Naive thymus-derived CD4-positive, alpha-beta T cell (primary cell): ENCODE data around the gene IRF2BP1. TPM values are rescaled to one million over a fixed set of nuclear protein-coding genes. Genes with fewer than 3 reads are reported as not detected.
A peak's percentile ranks its signal among the peaks of the same experiment; 100 is the strongest.
"Not testable (repeated sequence)": the region's sequence is repeated elsewhere in the genome, so short reads cannot be mapped to it uniquely, and the experiment has no call there.

Experiments
- ATAC-seq: fragments of 150-1000 bp; cut with Tn5 transposase; 2 replicates; pipeline ENCODE4 v1.10.0; 2021; ENCODE audit warnings: mild to moderate bottlenecking, moderate library complexity
- CTCF ChIA-PET: fragments of 350-600 bp; sonication (Branson Sonifier 250); formaldehyde crosslinking; loops from one replicate; lab custom pipeline; 2021; ENCODE audit warnings: antibody characterized with exemption; lab: Charles Lee
- POLR2A ChIA-PET: fragments of 350-600 bp; sonication (Branson Sonifier 250); formaldehyde crosslinking; loops from one replicate; lab custom pipeline; 2021; ENCODE audit warnings: antibody characterized with exemption, inconsistent platforms; lab: Charles Lee
- DNase-seq, 9 donors: peaks; one replicate each; pipeline versions ENCODE4 v3.0.0 to v3.0.0-alpha.2; 2020 to 2022; ENCODE audit warnings: mixed read lengths in 1 of 9
- H3K27ac ChIP-seq: one replicate; pipeline ENCODE4 v1.7.0; 2013; ENCODE audit warnings: mild to moderate bottlenecking, low read depth, low read length, moderate library complexity
- H3K27me3 ChIP-seq, 2 donors: one replicate each; pipeline ENCODE4 v1.7.0; 2013; ENCODE audit warnings: low read length in 2 of 2, mild to moderate bottlenecking in 2 of 2, moderate library complexity in 2 of 2; ENCODE audit not compliant: control insufficient read depth in 2 of 2, insufficient read depth in 2 of 2
- H3K36me3 ChIP-seq, 3 experiments: 1 replicate in 2 of 3; 2 replicates in 1 of 3; pipeline ENCODE4 v1.7.0; 2013; ENCODE audit warnings: low read length in 3 of 3, mild to moderate bottlenecking in 3 of 3, moderate library complexity in 1 of 3; ENCODE audit not compliant: insufficient read depth in 3 of 3, control insufficient read depth in 2 of 3
- H3K4me1 ChIP-seq, 2 donors: one replicate each; pipeline ENCODE4 v1.7.0; 2013; ENCODE audit warnings: low read length in 2 of 2, mild to moderate bottlenecking in 2 of 2, moderate library complexity in 1 of 2; ENCODE audit not compliant: control insufficient read depth in 2 of 2, insufficient read depth in 2 of 2
- H3K4me3 ChIP-seq: 2 replicates; pipeline ENCODE4 v1.7.0; 2013; ENCODE audit warnings: mild to moderate bottlenecking, low read length
- H3K9me3 ChIP-seq, 3 experiments: 1 replicate in 2 of 3; 2 replicates in 1 of 3; pipeline ENCODE4 v1.7.0; 2013; ENCODE audit warnings: low read length in 3 of 3; ENCODE audit not compliant: control insufficient read depth in 2 of 3
- H3K27ac Mint-ChIP-seq, 9 donors: one replicate each; pipeline ENCODE4 v1.8.0; 2020 to 2022; ENCODE audit warnings: mixed read lengths in 9 of 9, mild to moderate bottlenecking in 8 of 9, moderate library complexity in 5 of 9, inconsistent platforms in 2 of 9
- H3K27me3 Mint-ChIP-seq, 5 donors: one replicate each; pipeline ENCODE4 v1.8.0; 2021 to 2022; ENCODE audit warnings: mixed read lengths in 5 of 5, mild to moderate bottlenecking in 1 of 5
- H3K36me3 Mint-ChIP-seq, 5 donors: one replicate each; pipeline ENCODE4 v1.8.0; 2020 to 2022; ENCODE audit warnings: mixed read lengths in 5 of 5, mild to moderate bottlenecking in 3 of 5, inconsistent platforms in 1 of 5
- H3K4me1 Mint-ChIP-seq, 7 donors: one replicate each; pipeline ENCODE4 v1.8.0; 2020 to 2022; ENCODE audit warnings: mixed read lengths in 7 of 7, mild to moderate bottlenecking in 3 of 7, inconsistent platforms in 1 of 7
- H3K4me3 Mint-ChIP-seq, 10 donors: one replicate each; pipeline ENCODE4 v1.8.0; 2020 to 2022; ENCODE audit warnings: mild to moderate bottlenecking in 10 of 10, mixed read lengths in 10 of 10, moderate library complexity in 6 of 10, inconsistent platforms in 2 of 10
- H3K9me3 Mint-ChIP-seq, 11 donors: one replicate each; pipeline ENCODE4 v1.8.0; 2020 to 2022; ENCODE audit warnings: mixed read lengths in 11 of 11, mild to moderate bottlenecking in 4 of 11, inconsistent platforms in 1 of 11, moderate library complexity in 1 of 11
- intact Hi-C, 2 donors: fragments of 100-400 bp; cut with micrococcal nuclease; formaldehyde crosslinking; loops; one replicate each; pipeline ENCODE4 v1.15.1; 2023
- polyA plus RNA-seq, 2 donors: library from polyadenylated mRNA; unstranded; fragments of 300-500 nt; fragmentation: Illumina TruSeq; gene quantifications; one replicate each; pipeline ENCODE4 v1.2.3, GENCODE V29; 2021
- total RNA-seq, 6 experiments: library from RNA in 5 of 6; stranded (reverse) in 5 of 6; gene quantifications; 1 replicate in 5 of 6; 2 replicates in 1 of 6; pipeline ENCODE4 v1.2.3 and lab custom pipeline; 2021 to 2026

Gene IRF2BP1
- total and polyA plus RNA-seq, 7 experiments from 2014 or later = 6.2 to 38.7 (median 18.9) TPM

DNA sequence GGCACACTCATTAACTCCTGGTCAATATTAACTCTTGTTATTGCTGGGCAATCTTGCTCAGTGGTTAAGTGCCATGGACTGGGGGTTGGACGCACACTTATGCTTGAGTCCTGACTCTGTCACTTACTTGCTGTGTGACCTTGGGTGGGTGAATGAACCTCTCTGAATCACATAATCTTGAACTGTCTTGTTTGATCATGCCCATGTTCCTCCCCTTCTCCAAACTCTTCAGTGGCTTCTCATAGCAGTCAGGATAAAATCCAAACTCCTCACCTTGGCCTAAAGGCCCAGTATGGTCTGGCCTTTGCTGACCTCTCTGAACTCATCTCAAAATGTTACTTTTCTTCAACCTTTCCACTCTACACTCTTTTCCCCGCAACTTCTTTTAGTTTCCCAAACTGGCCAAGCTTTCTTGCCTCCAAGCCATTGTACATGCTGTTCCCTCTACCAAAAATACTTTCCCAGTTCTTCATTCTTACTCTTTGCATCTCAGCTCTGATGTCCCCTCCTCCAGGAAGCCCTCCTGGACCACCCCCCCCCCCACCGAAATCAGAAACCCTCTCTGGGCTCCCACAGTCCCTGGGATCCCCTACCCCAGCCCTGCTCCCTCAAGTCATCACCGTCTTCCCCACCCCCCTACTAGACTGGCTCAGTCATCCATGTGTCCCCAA, 14.1 kb upstream of the IRF2BP1 start:
- Mint-ChIP-seq H3K9me3 (no peaks in the 10 kb centered on the region), H3K27ac (peak overlapping the region in 3 of 9 donors; percentile 6 to 43 (median 10)), H3K36me3 (peaks cover 5 to 24% (median 10%) of the 10 kb centered on the region in 5 donors), H3K4me3 (peak overlapping the region in 8 of 10 donors; percentile 49 to 98 (median 62)), H3K27me3 (peaks cover 0 to 5% (median 0%) of the 10 kb centered on the region in 5 donors), H3K4me1 (peaks cover 10 to 25% (median 17%) of the 10 kb centered on the region in 7 donors)
- ChIA-PET CTCF (interaction anchor here (1.4 kb wide), 1 partner anchor 14 kb away, joined by 3 read pairs; the partner anchor contains the start of gene IRF2BP1), POLR2A (interaction anchor here (1.8 to 3.9 kb wide), 3 partner anchors 9 to 37 kb away, joined by 4 to 42 read pairs (median 5); partner anchors contain the start of genes IRF2BP1 and SYMPK)
- intact Hi-C loops = loop anchor here (5.0 kb wide), 3 partner anchors 117 to 1372 kb away; partner anchors contain the start of genes CALM3 (in 1 of the 2) and INAFM1 (in 1 of the 2)
- no peak overlapping the region for H3K4me3 ChIP-seq
- no peak for DNase-seq
- H3K4me1 ChIP-seq = peaks cover 0 to 5% of the 10 kb centered on the region in 2 donors
- no peaks in the 10 kb centered on the region for H3K9me3 ChIP-seq
- H3K27ac ChIP-seq = no peak overlapping the region
- no peak for ATAC-seq
- H3K36me3 ChIP-seq = peaks cover 0 to 33% (median 0%) of the 10 kb centered on the region in 3 experiments
- H3K27me3 ChIP-seq = no peaks in the 10 kb centered on the region

DNA sequence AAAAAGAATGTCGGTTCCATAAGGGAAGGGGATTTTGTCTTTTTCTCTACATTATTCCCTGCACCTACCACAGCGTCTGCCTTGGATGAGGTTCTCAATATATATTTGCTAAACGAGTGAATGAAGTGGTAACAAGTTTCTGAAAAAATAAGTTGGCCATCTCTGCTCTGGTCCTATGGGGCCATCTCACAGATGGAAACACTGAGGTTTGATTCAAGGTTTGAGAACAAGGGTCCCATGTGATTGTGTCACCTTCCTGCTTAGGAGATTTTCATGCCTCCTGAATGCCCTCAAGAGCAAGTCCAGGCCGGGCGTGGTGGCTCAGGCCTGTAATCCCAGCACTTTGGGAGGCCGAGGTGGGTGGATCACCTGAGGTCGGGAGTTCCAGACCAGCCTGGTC, 13.3 kb upstream of the IRF2BP1 start:
- intact Hi-C loops = no loop called here
- no peak overlapping the region for H3K4me3 ChIP-seq
- H3K27ac ChIP-seq = no peak overlapping the region
- Mint-ChIP-seq H3K4me3 (no peak overlapping the region), H3K36me3 (peaks cover 5 to 26% (median 10%) of the 10 kb centered on the region in 5 donors), H3K4me1 (peaks cover 10 to 25% (median 17%) of the 10 kb centered on the region in 7 donors), H3K9me3 (no peaks in the 10 kb centered on the region), H3K27ac (no peak overlapping the region), H3K27me3 (peaks cover 0 to 5% (median 0%) of the 10 kb centered on the region in 5 donors)
- ATAC-seq (no peak), DNase-seq (no peak)
- no peaks in the 10 kb centered on the region for H3K9me3 ChIP-seq
- no peaks in the 10 kb centered on the region for H3K27me3 ChIP-seq
- ChIA-PET CTCF (no interaction called here), POLR2A (no interaction called here)
- peaks cover 0 to 35% (median 0%) of the 10 kb centered on the region in 3 experiments for H3K36me3 ChIP-seq
- peaks cover 0 to 5% of the 10 kb centered on the region in 2 donors for H3K4me1 ChIP-seq

DNA sequence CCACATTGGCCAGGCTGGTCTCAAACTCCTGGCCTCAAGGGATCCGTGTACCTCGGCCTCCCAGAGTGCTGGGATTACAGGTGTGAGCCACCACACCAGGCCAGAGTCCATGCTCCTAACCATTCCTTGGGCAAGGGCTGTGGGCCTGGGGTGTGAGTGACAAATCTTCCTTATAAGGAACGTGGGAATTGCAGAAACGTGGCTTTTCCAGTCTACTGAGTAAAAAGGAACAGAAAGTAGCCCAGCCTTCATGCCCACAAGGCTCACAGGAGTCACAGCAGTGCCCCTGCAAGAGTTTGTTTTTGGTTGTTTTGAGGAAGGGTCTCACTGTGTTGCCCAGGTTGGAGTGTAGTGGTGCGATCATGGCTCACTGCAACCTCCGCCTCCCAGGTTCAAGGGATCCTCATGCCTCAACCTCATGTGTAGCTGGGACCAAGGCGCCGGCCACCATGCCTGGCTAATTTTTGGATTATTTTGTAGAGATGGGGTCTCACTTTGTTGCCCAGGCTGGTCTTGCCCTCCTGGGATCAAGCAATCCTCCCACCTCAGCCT, 11.4 kb upstream of the IRF2BP1 start:
- Mint-ChIP-seq H3K4me3 (no peak overlapping the region), H3K36me3 (peaks cover 5 to 26% (median 10%) of the 10 kb centered on the region in 5 donors), H3K27ac (no peak overlapping the region), H3K4me1 (peaks cover 10 to 21% (median 19%) of the 10 kb centered on the region in 7 donors), H3K9me3 (no peaks in the 10 kb centered on the region), H3K27me3 (no peaks in the 10 kb centered on the region)
- no peak overlapping the region for H3K27ac ChIP-seq
- no peaks in the 10 kb centered on the region for H3K4me1 ChIP-seq
- peaks cover 0 to 35% (median 0%) of the 10 kb centered on the region in 3 experiments for H3K36me3 ChIP-seq
- POLR2A ChIA-PET = no interaction called here
- DNase-seq (no peak), ATAC-seq (no peak)
- CTCF ChIA-PET = no interaction called here
- intact Hi-C loops = no loop called here
- H3K4me3 ChIP-seq = no peak overlapping the region
- H3K9me3 ChIP-seq = no peaks in the 10 kb centered on the region
- no peaks in the 10 kb centered on the region for H3K27me3 ChIP-seq

DNA sequence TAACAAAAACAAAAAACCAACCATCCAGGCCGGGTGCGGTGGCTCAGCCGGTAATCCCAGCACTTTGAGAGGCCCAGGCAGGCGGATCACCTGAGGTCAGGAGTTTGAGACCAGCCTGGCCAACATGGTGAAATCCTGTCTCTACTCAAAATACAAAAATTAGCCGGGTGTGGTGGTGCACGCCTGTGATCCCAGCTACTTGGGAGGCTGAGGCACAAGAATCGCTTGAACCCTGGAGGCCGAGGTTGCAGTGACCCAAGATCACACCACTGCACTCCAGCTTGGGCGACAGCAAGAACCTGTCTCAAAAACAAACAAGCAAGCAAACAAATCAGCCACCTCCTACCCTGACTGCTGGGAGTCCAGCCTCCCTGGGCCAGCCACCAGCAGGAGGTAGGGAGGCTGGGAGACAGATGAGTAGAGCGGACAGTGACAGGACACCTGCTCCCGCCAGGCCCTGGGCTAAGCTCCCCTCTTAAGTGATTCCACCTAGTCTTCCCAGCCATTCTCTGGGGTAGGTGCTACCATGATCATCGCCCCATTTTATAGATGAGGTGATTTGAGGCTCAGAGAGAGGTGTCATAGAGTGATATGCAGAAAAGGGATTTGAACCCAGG, 10.2 kb upstream of the IRF2BP1 start:
- H3K27ac Mint-ChIP-seq, H3K4me3 Mint-ChIP-seq, H3K9me3 Mint-ChIP-seq, CTCF ChIA-PET, H3K4me1 ChIP-seq, H3K27ac ChIP-seq, H3K27me3 ChIP-seq, H3K4me3 ChIP-seq, POLR2A ChIA-PET, intact Hi-C loops, DNase-seq, ATAC-seq, H3K9me3 ChIP-seq, H3K27me3 Mint-ChIP-seq: not testable (repeated sequence)
- peaks cover 0 to 30% (median 0%) of the 10 kb centered on the region in 3 experiments for H3K36me3 ChIP-seq
- H3K36me3 Mint-ChIP-seq = peaks cover 5 to 26% (median 10%) of the 10 kb centered on the region in 5 donors
- H3K4me1 Mint-ChIP-seq = peaks cover 10 to 20% (median 15%) of the 10 kb centered on the region in 7 donors

DNA sequence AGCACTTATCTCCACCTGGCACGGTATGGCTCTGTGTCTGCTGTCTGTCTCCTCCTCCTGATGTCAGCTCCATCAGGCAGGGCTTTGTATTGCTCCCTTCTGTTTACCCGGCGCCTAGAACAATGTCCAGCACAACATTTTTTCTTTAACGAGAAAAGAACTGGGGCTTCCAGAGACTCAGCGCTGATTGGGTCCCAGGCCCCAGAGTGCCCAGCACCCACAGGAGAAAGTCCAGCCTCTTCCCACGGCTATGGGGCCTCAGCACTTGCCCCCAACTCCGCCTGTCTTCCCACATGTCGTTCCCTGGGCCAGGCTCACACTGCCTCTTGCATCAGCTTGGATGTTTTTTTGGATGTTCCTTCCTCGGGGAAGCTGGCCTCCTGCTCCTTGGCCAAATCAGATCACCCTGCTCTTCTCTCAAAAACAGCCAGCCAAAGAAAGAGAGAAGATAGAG, 9.6 kb upstream of the IRF2BP1 start:
- Mint-ChIP-seq H3K4me3 (no peak overlapping the region), H3K9me3 (no peaks in the 10 kb centered on the region), H3K4me1 (peaks cover 7 to 16% (median 10%) of the 10 kb centered on the region in 7 donors), H3K27ac (no peak overlapping the region), H3K36me3 (peaks cover 5 to 23% (median 10%) of the 10 kb centered on the region in 5 donors), H3K27me3 (no peaks in the 10 kb centered on the region)
- DNase-seq (no peak), ATAC-seq (no peak)
- CTCF ChIA-PET = no interaction called here
- Histone ChIP-seq H3K36me3 (peaks cover 0 to 30% (median 0%) of the 10 kb centered on the region in 3 experiments), H3K9me3 (no peaks in the 10 kb centered on the region), H3K27me3 (no peaks in the 10 kb centered on the region), H3K4me3 (no peak overlapping the region), H3K27ac (no peak overlapping the region), H3K4me1 (no peaks in the 10 kb centered on the region)
- intact Hi-C loops = no loop called here
- POLR2A ChIA-PET = no interaction called here

DNA sequence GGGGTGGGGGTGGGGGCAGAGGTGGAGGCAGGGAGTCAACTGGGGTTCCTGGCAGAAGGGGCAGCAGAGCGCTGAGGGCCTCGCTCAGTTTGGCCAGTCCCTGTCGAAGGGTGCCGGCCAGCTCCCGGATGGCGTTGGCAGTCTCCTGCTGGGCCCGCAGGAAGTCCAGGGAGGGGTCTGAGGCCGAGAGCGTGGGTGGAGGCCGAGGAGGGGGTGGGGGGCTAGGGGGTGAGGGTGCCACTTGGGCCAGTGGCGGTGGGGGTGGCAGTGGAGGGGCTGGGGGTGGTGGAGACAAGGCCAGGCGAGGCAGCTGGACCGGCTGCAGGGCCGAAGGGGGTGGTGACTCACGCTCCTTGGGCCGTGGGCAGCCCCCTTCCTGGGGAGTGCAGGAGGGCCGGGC, 4.9 kb upstream of the IRF2BP1 start:
- H3K27ac Mint-ChIP-seq = no peak overlapping the region
- no peaks in the 10 kb centered on the region for H3K27me3 Mint-ChIP-seq
- CTCF ChIA-PET = interaction anchor here (1.1 kb wide), 1 partner anchor 128 kb away, joined by 3 read pairs; no protein-coding TSS in a partner anchor
- Histone ChIP-seq H3K9me3 (no peaks in the 10 kb centered on the region), H3K27me3 (no peaks in the 10 kb centered on the region), H3K36me3 (peaks cover 0 to 11% (median 0%) of the 10 kb centered on the region in 3 experiments), H3K27ac (no peak overlapping the region), H3K4me3 (no peak overlapping the region), H3K4me1 (peaks cover 5% of the 10 kb centered on the region in 2 donors)
- DNase-seq (no peak), ATAC-seq (no peak)
- intact Hi-C loops = no loop called here
- POLR2A ChIA-PET = interaction anchor here (0.9 kb wide), 1 partner anchor 10 kb away, joined by 4 read pairs; no protein-coding TSS in a partner anchor
- no peak overlapping the region for H3K4me3 Mint-ChIP-seq
- H3K36me3 Mint-ChIP-seq = peaks cover 0 to 10% (median 4%) of the 10 kb centered on the region in 5 donors
- H3K4me1 Mint-ChIP-seq = peaks cover 0 to 15% (median 8%) of the 10 kb centered on the region in 7 donors
- no peaks in the 10 kb centered on the region for H3K9me3 Mint-ChIP-seq
